GM19467 (cell line): ENCODE results near the gene CAMSAP1.

ENCODE experiments used
- ATAC-seq: cut with Tn5 transposase; IDR thresholded peaks from one replicate; pipeline ENCODE4 v1.9.1; 2021; ENCODE audit warnings: mild to moderate bottlenecking, moderate library complexity; ENCODE audit not compliant: unreplicated experiment

Gene CAMSAP1

GRCh38 chr9:135761845-135762168, 145.5 kb downstream of the CAMSAP1 start:
- no peak for ATAC-seq

DNA sequence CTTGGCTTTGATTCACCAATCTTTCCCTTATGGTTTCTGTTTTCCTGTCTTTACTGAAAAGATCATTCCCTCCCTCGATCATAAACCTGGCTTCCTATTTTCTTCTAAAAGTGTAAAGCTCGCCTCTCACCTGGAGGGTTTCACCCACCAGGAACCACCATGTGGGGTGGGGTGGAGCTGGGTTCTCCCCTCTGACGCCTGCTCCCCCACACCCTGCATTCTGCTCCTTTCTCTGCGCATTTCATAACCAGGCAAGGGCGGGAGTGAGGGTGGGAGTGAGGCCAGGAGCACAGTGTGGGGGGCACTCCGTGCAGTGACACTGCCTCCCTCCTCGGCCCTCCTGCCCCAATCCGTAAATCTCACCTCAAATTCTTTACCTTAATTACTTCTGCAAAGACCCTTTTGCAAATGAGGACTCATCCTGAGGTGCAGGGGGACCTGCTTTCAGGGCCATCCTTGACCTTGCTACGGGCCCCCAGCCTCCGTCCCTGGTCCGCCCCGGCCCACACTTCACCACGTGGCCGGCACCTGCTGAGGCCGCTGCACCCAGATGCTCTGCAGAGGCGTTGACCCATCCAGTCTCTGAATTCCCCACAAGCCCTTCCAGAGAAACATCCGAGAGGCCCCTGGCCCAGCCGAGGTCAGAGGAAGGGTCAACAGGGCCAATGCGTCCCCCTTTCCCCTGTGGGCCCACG, 146.0 kb downstream of the CAMSAP1 start:
- no peak for ATAC-seq

GRCh38 chr9:135760465-135760864, 146.9 kb downstream of the CAMSAP1 start:
- ATAC-seq, result no peak

- ATAC-seq, result no peak
These were observed 147.6 kb downstream of the CAMSAP1 start for GRCh38 chr9:135759676-135760300.

- no peak for ATAC-seq
These were observed 148.5 kb downstream of the CAMSAP1 start for GRCh38 chr9:135758870-135759269.
